Measurements from ENCODE around the gene SYNDIG1.

SYNDIG1 gene

DNA sequence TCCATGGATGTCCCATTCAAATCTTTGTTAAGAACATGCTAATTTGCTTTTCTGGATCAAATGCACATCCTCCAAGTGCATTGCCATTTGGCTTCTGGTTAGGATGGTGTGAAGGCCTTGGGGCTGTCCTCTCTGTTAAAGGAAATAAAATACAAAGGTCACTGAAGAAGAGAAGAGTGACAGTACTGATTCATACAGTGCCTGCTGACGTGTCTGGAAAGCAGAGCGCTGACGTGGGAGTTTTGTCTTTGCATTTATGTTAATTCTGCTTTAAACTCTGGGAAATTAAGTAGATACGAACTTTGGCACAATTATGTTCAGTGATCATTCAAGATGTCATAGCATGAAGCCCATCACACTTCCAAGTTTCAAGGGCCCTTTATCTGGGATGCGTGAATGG lies 33.2 kb downstream of the SYNDIG1 start:
- H4K12ac ChIP-seq (ENCODE audit: low read depth, low read length) = no peak overlapping the region
- H3K27me3 ChIP-seq (ENCODE audit: insufficient read depth, low read length) = no peaks in the 10 kb centered on the region
- H3K4ac ChIP-seq (ENCODE audit: low read depth, low read length) = no peak overlapping the region

DNA sequence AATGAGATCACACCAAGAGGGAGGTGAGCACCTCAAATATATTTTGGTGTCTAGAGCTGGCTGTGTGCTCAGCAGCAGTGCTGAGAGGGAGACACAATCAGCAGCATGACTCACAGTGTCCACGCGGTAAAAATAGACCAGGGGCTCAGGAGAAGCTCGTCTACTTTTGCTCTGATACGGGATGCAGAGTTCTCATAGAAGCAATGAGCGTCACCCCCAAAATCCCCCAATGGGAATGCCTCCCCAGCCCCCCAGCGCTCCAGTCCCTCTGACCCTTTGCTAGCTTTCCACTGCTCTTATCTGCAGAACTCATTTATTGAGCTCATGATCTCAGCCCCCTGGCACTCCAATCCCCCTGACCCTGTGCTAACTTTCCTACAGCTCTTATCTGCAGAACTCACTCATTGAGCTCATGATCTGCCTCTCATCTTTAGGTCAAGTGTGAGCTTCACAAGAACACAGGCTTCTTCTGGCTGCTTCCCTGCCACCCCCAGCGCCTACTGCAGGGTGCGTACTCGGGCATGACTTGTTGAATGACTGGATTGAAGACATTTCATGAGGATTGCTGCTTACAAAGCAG lies 34.0 kb downstream of the SYNDIG1 start:
- Histone ChIP-seq H4K8ac (ENCODE audit: low read depth, low read length) (no peak overlapping the region), H3K4me3 (ENCODE audit: low read depth, low read length) (no peak overlapping the region), H2BK5ac (ENCODE audit: low read depth, low read length, poor library complexity) (no peak overlapping the region), H3K27me3 (ENCODE audit: insufficient read depth, low read length) (no peaks in the 10 kb centered on the region), H3K9ac (ENCODE audit: low read length) (no peak overlapping the region), H3K79me1 (ENCODE audit: low read length) (no peaks in the 10 kb centered on the region), H3K4me1 (ENCODE audit: control insufficient read depth in 1 of 2, insufficient read depth in 2 of 2, low read length in 2 of 2) (peaks cover 5 to 10% of the 10 kb centered on the region in 2 experiments), H4K91ac (ENCODE audit: low read depth, low read length) (no peak overlapping the region), H3K18ac (ENCODE audit: low read length) (no peak overlapping the region), H3K9me3 (ENCODE audit: insufficient read depth, low read depth, low read length) (no peaks in the 10 kb centered on the region), H3K27ac (ENCODE audit: low read depth, low read length) (no peak overlapping the region), H3K23ac (ENCODE audit: low read length) (no peak overlapping the region), H2BK12ac (ENCODE audit: low read length) (no peak overlapping the region), H2AK5ac (ENCODE audit: low read length) (no peak overlapping the region), H3K4me2 (ENCODE audit: low read length) (no peak overlapping the region), H3K36me3 (ENCODE audit: control insufficient read depth in 1 of 2, insufficient read depth in 2 of 2, low read length in 2 of 2) (no peaks in the 10 kb centered on the region), H3K14ac (ENCODE audit: low read length) (no peak overlapping the region), H3K79me2 (ENCODE audit: control insufficient read depth, insufficient read depth, low read length, poor library complexity) (no peaks in the 10 kb centered on the region), H3K4ac (ENCODE audit: low read depth, low read length) (no peak overlapping the region), H2AFZ (ENCODE audit: insufficient read depth, low read length, poor library complexity) (no peak overlapping the region), H2BK120ac (ENCODE audit: insufficient read depth, low read length, poor library complexity) (no peak overlapping the region), H4K12ac (ENCODE audit: low read depth, low read length) (no peak overlapping the region)
- no peak for DNase-seq
- WGBS (ENCODE audit: extremely low coverage, insufficient coverage, insufficient read length) = no CpG with 5 or more reads among the region's 9 CpGs

More for the DNA sequence above, 33.2 kb downstream of the SYNDIG1 start:
- WGBS (ENCODE audit: extremely low coverage, insufficient coverage, insufficient read length) = no CpG with 5 or more reads among the region's 5 CpGs
- Histone ChIP-seq H3K23ac (ENCODE audit: low read length) (no peak overlapping the region), H4K8ac (ENCODE audit: low read depth, low read length) (no peak overlapping the region), H3K4me1 (ENCODE audit: control insufficient read depth in 1 of 2, insufficient read depth in 2 of 2, low read length in 2 of 2) (peaks cover 5 to 10% of the 10 kb centered on the region in 2 experiments), H2BK120ac (ENCODE audit: insufficient read depth, low read length, poor library complexity) (no peak overlapping the region), H3K9me3 (ENCODE audit: insufficient read depth, low read depth, low read length) (no peaks in the 10 kb centered on the region), H3K36me3 (ENCODE audit: control insufficient read depth in 1 of 2, insufficient read depth in 2 of 2, low read length in 2 of 2) (no peaks in the 10 kb centered on the region), H3K9ac (ENCODE audit: low read length) (no peak overlapping the region), H2AFZ (ENCODE audit: insufficient read depth, low read length, poor library complexity) (no peak overlapping the region), H3K79me2 (ENCODE audit: control insufficient read depth, insufficient read depth, low read length, poor library complexity) (no peaks in the 10 kb centered on the region), H4K91ac (ENCODE audit: low read depth, low read length) (no peak overlapping the region), H3K4me3 (ENCODE audit: low read depth, low read length) (no peak overlapping the region), H3K4me2 (ENCODE audit: low read length) (no peak overlapping the region), H2BK5ac (ENCODE audit: low read depth, low read length, poor library complexity) (no peak overlapping the region), H3K27ac (ENCODE audit: low read depth, low read length) (no peak overlapping the region), H2BK12ac (ENCODE audit: low read length) (no peak overlapping the region), H3K14ac (ENCODE audit: low read length) (no peak overlapping the region), H3K79me1 (ENCODE audit: low read length) (no peaks in the 10 kb centered on the region), H2AK5ac (ENCODE audit: low read length) (no peak overlapping the region), H3K18ac (ENCODE audit: low read length) (no peak overlapping the region)
- DNase-seq = no peak

DNA sequence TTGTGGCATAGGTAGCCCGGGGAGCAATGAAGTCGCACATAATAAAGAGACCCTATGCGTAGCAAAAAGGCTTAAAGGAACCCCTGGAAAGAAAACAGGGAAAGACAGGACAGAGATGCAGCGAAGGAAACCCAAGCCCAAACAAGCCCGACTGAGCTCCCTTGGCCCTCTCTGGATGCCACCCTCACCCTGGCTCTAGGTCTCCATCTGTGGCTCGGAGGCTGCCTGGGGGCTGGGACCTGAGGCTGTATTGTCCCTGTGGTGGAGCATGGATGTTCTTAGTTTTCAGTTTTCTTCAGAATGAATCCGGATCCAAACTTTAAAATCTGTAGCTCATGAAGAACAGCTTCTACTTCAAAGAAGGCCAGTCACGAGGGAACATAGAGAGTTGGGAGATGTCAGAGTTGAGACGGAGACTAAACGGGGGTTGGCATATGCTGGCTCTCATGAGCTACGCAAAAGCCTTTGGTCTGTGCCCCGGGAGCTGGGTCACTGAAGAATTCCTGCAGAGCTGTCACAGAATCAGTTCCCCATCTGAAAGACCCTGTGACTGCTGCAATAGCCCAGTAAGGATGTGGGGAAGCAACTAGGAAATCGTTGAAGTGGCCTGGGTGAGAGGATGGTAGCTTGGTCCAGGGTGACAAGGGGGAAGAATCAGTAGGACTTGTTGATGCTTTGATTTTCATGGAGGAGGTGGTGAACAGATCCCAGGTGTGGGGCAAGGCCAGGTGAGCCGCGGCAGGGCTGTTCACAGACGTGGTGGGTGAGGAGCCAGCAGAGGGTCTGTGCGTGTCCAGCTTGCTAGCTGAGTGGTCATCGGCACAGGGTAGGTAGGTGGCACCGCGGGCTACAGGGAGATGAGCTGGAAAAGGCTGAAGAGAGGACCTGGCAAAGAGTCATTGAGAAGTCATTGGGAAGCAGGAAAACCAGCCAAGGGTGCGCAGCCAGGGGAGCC lies 35.2 kb downstream of the SYNDIG1 start:
- H3K4me3 ChIP-seq (ENCODE audit: low read depth, low read length) = no peak overlapping the region
- no peak overlapping the region for H3K4ac ChIP-seq (ENCODE audit: low read depth, low read length)
- no peaks in the 10 kb centered on the region for H3K27me3 ChIP-seq (ENCODE audit: insufficient read depth, low read length)
- no peak overlapping the region for H2AFZ ChIP-seq (ENCODE audit: insufficient read depth, low read length, poor library complexity)
- H3K79me1 ChIP-seq (ENCODE audit: low read length) = no peaks in the 10 kb centered on the region
- no peak overlapping the region for H4K91ac ChIP-seq (ENCODE audit: low read depth, low read length)
- WGBS (ENCODE audit: extremely low coverage, insufficient coverage, insufficient read length) = no CpG with 5 or more reads among the region's 21 CpGs
- no peak overlapping the region for H2BK12ac ChIP-seq (ENCODE audit: low read length)
- H2BK120ac ChIP-seq (ENCODE audit: insufficient read depth, low read length, poor library complexity) = no peak overlapping the region
- no peak overlapping the region for H3K4me2 ChIP-seq (ENCODE audit: low read length)
- no peak for DNase-seq
- no peak overlapping the region for H2BK5ac ChIP-seq (ENCODE audit: low read depth, low read length, poor library complexity)
- H4K12ac ChIP-seq (ENCODE audit: low read depth, low read length) = no peak overlapping the region
- H3K27ac ChIP-seq (ENCODE audit: low read depth, low read length) = no peak overlapping the region
- no peak overlapping the region for H4K8ac ChIP-seq (ENCODE audit: low read depth, low read length)
- H3K18ac ChIP-seq (ENCODE audit: low read length) = no peak overlapping the region
- no peaks in the 10 kb centered on the region for H3K79me2 ChIP-seq (ENCODE audit: control insufficient read depth, insufficient read depth, low read length, poor library complexity)
- H3K14ac ChIP-seq (ENCODE audit: low read length) = no peak overlapping the region
- H3K4me1 ChIP-seq (ENCODE audit: control insufficient read depth in 1 of 2, insufficient read depth in 2 of 2, low read length in 2 of 2) = peaks cover 5 to 10% of the 10 kb centered on the region in 2 experiments
- H3K9ac ChIP-seq (ENCODE audit: low read length) = no peak overlapping the region
- H3K23ac ChIP-seq (ENCODE audit: low read length) = no peak overlapping the region
- H3K36me3 ChIP-seq (ENCODE audit: control insufficient read depth in 1 of 2, insufficient read depth in 2 of 2, low read length in 2 of 2) = no peaks in the 10 kb centered on the region
- H3K9me3 ChIP-seq (ENCODE audit: insufficient read depth, low read depth, low read length) = no peaks in the 10 kb centered on the region
- no peak overlapping the region for H2AK5ac ChIP-seq (ENCODE audit: low read length)

DNA sequence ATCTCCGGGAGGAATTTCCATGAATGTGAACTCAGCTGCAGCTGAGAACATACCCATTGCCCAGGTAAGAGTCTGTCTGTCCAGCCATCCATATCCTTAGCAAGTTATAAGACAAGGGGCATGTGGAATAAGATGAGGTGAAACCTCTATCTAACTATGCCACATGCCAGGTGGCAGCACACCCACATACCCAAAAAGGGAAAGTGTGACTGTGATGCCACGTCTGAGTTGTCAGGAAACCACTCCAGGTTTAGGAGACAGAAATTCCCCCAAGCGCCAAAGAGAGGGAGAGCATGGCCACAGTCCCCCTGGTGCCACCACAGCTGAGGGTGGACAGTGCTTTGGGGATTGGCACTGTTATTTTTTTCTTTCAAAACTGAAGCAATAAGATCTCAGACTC lies 36.7 kb downstream of the SYNDIG1 start:
- H3K79me1 ChIP-seq (ENCODE audit: low read length) = no peaks in the 10 kb centered on the region
- no CpG with 5 or more reads among the region's 3 CpGs for WGBS (ENCODE audit: extremely low coverage, insufficient coverage, insufficient read length)

More for the DNA sequence above, 36.7 kb downstream of the SYNDIG1 start:
- Histone ChIP-seq H3K36me3 (ENCODE audit: control insufficient read depth in 1 of 2, insufficient read depth in 2 of 2, low read length in 2 of 2) (no peaks in the 10 kb centered on the region), H3K18ac (ENCODE audit: low read length) (no peak overlapping the region), H2BK5ac (ENCODE audit: low read depth, low read length, poor library complexity) (no peak overlapping the region), H3K23ac (ENCODE audit: low read length) (no peak overlapping the region), H2AK5ac (ENCODE audit: low read length) (no peak overlapping the region), H3K27me3 (ENCODE audit: insufficient read depth, low read length) (no peaks in the 10 kb centered on the region), H3K4me3 (ENCODE audit: low read depth, low read length) (no peak overlapping the region), H2AFZ (ENCODE audit: insufficient read depth, low read length, poor library complexity) (no peak overlapping the region), H3K4me1 (ENCODE audit: control insufficient read depth in 1 of 2, insufficient read depth in 2 of 2, low read length in 2 of 2) (peaks cover 5 to 10% of the 10 kb centered on the region in 2 experiments), H3K9me3 (ENCODE audit: insufficient read depth, low read depth, low read length) (no peaks in the 10 kb centered on the region), H3K9ac (ENCODE audit: low read length) (no peak overlapping the region), H3K4ac (ENCODE audit: low read depth, low read length) (no peak overlapping the region), H3K14ac (ENCODE audit: low read length) (no peak overlapping the region), H2BK12ac (ENCODE audit: low read length) (no peak overlapping the region), H3K4me2 (ENCODE audit: low read length) (no peak overlapping the region), H3K79me2 (ENCODE audit: control insufficient read depth, insufficient read depth, low read length, poor library complexity) (no peaks in the 10 kb centered on the region), H4K91ac (ENCODE audit: low read depth, low read length) (no peak overlapping the region), H3K27ac (ENCODE audit: low read depth, low read length) (no peak overlapping the region), H2BK120ac (ENCODE audit: insufficient read depth, low read length, poor library complexity) (no peak overlapping the region), H4K12ac (ENCODE audit: low read depth, low read length) (no peak overlapping the region), H4K8ac (ENCODE audit: low read depth, low read length) (no peak overlapping the region)
- no peak for DNase-seq
